HS-5 (cell line): ENCODE results near the gene ARHGAP31.
A peak's percentile ranks its signal among the peaks of the same experiment; 100 is the strongest.

ENCODE experiments used
- DNase-seq: peaks from one replicate; pipeline ENCODE4 v3.0.0-alpha.2; 2012; ENCODE audit warnings: low read depth

Gene ARHGAP31

GRCh38 chr3:119444590-119444989 lies 150.4 kb downstream of the ARHGAP31 start:
- no peak for DNase-seq

GRCh38 chr3:119453822-119454221 lies 159.6 kb downstream of the ARHGAP31 start:
- no peak for DNase-seq

- no peak for DNase-seq
Measured at GRCh38 chr3:119456469-119456868, 162.3 kb downstream of the ARHGAP31 start.

- no peak for DNase-seq
Measured at GRCh38 chr3:119457246-119457645, 163.1 kb downstream of the ARHGAP31 start.

GRCh38 chr3:119463171-119464169 lies 169.3 kb downstream of the ARHGAP31 start, which contains the start of gene TMEM39A:
TMEM39A (minus strand) TSS chr3:119463615; CDS start chr3:119462074, 1,541 bp downstream.
- DNase-seq = peak; percentile 87

- no peak for DNase-seq
Measured at GRCh38 chr3:119468041-119468440, 173.9 kb downstream of the ARHGAP31 start.

- no peak for DNase-seq
Measured at GRCh38 chr3:119469418-119470189, 175.4 kb downstream of the ARHGAP31 start.
